Left lobe of liver (tissue), 2 donors: ENCODE measurements around the gene SAP30BP. TPM values are rescaled to one million over a fixed set of nuclear protein-coding genes. Genes with fewer than 3 reads are reported as not detected.

Experiments
- ATAC-seq: fragments of 200-7000 bp; cut with Tn5 transposase; one replicate; pipeline ENCODE4 v1.9.1; 2020; ENCODE audit warnings: mild to moderate bottlenecking, moderate library complexity
- DNase-seq: peaks from one replicate; pipeline ENCODE4 v3.0.0-alpha.2; 2020; ENCODE audit warnings: low spot score
- total RNA-seq: library from RNA; stranded (reverse); gene quantifications from one replicate; pipeline ENCODE4 v1.2.1, GENCODE V29; 2021
- donor health status: DM: no; HTN: no; CAD: no; lungs with moderate emphysema.
- donor health status: DM: no; HTN: yes; CAD: no.

SAP30BP gene
- total RNA-seq, 1 donor from 2014 or later = 31.6 TPM

DNA sequence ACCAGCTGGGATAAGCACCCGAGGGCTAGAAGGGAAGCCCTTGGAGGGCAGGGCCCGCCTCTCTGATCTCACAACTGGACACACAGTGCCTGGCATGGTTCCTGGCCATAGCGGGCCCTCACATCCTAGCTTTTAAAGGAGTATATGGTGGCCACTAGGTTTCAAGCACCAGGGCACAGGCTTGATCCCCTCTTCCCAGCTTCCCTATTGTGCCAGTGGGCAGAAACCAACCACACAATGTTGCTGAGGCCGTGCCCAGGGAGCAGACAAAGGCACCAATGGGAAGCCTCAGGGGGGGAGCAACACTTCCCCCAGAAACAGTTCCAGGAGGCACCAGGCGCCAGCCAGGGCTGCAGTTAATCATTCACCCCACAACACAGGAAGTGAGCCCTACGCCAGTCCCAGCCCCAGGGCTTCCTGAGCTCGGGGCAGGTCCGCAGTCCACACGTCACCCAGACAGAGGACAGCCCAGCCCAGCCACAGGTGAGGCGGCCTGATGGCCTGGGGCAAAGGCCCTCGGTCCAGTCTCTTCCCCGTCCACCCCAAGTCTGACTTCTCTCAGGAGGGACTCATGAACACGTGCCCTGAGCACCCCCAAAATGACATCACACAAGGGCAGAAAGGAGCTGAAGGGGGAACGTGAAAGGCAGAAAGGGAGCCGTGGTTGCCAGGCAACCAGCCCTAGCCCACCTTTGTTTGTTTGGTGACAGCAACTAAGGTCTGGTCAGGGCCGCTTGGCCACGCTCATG lies 21.1 kb upstream of the SAP30BP start:
- ATAC-seq = peak; percentile 98

DNA sequence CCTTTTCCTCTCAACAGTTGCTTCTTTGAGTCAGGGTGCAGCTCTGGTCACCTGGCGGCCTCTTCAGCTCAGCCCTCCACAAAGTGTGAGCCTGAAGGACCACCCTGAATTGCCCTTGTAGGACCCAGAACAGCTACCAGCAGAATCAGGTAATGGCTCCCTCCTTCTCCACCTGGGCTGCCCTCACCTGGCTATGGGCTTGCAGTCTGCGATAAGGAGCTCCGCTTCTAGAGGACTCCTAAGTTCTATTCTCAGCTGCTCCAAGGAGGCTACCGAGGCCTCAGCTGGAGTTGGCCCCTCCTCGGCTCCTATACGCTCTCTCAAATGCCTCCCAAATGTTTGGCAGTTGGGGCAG lies 20.5 kb upstream of the SAP30BP start:
- peak; percentile 1 for ATAC-seq
- no peak for DNase-seq

More for the DNA sequence above, 21.1 kb upstream of the SAP30BP start:
- DNase-seq = peak; percentile 92

DNA sequence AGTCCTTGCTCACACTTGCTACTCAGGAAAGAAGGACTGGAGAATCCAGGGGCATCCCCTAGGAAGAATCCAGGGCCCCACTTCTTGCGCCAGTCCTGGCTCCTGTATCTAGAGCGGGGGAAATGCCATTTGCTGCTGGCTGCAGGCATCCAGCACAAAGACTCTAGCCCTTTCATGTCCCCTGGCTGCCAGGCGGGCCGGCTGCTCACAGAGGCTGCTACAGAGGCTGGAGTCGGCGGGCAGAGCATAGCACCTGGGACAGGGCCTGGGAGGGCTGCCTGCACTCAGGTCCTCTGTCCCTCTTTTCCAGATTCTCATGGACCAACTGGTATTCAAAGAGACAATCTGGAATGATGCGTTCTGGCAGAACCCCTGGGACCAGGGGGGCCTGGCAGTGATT lies 20.1 kb upstream of the SAP30BP start:
- DNase-seq = no peak
- no peak for ATAC-seq

DNA sequence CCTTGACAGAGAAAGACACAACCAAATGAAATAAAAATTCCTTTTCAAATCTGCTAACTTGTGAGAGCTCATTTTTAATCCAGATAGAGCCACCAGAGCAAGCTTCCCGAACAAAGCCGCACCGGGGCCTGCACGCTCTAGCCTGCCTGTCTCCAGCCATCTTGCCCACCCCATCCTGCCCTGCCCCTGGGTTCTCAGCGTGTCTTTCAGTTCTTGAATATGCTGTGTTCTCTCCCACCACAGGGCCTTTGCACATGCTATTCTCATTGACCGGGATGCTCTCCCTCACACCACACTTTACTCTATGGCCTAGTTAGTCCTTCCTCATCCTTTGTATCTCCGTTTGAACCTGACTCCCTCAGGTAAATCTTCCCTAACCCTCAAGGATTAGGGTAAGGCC lies 19.2 kb upstream of the SAP30BP start:
- ATAC-seq (no peak), DNase-seq (no peak)

DNA sequence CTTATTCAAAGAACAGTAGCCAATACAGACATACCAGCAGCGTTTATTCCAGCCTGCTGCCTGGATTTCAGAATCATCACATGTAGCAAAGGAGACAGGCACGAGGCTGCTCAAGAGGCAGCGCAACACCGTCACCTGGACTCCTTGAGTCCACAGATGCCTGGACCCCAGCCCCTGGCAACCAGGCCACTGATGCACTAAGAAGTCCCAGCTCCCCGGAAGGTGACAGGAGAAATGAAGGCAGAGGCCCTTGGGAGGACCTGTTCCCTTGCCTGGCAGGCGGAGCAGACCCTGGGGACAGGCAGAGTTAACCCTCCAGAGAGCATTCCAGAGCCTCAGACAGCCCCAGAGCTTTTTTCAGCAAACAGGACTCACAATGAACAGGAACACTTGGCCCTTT lies 17.5 kb upstream of the SAP30BP start:
- DNase-seq = no peak
- ATAC-seq = no peak

DNA sequence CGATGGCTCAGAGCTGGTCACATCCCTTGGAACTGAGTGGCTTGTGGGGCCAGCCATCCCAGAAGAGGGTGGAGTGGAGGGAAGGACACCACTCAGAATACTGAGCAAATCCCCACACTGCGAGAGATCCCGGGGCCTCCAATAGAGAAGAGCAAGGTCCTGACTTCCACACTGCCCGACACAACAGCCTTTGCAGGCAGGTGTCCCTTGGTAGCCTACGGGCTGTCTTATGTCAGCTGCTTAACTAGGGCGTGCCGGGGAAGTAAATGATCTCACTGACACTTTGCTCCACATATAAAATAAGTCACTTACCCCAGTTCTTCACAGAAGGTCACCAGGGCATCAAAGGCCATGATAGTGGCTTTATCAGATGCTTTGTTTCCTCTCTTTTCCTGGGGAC lies 16.3 kb upstream of the SAP30BP start:
- ATAC-seq = no peak
- DNase-seq = no peak

DNA sequence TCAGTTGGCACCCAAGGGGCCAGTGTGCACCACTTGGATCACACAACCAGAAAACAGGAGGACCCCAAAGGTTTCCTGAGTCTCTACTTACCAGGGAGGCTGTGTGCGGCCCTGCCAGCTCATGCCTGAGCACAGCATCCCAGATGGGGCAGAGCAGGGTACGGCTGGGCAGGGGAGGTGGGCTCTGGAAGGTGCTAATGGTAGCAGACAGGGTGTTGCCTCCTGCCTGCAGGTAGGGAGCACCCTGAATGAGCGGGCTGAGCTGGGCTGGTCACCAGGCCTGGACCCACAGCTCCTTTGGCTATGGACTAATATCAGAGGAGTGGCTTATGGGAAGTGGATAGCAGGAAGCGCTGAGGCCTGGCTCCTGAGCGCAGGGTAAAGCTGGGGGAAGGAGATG lies 14.8 kb upstream of the SAP30BP start:
- no peak for ATAC-seq

DNA sequence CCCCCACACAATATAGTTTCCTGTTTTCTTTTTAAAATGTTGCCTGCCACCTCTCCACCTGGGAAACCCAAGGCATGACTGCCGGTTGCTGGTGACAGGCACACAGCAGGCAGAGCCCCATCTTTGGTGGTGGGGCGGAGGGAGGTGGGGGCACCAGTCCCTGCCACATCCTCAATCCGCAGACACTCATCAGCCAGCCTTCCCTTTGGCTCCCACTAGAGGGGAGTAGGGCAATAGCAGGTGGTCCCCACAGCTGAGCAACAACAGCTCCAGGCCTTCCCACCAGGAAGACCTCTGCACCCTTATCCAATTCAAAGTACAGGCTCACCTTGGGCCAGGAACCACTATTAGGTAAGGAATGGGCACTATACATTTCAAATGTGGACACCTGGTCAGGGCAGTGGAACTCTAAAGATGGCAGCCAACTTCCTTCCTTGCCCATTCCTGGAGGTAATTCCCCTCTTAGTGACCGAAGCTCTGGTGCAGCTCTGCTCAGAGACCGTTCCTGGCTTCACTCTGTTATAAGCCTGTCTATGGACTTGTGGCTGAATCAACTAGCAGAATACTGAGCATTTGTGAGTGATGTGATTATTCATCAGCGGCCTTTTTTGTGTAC lies 14.1 kb upstream of the SAP30BP start:
- ATAC-seq (peak; percentile 67), DNase-seq (no peak)

More for the DNA sequence above, 14.8 kb upstream of the SAP30BP start:
- no peak for DNase-seq

DNA sequence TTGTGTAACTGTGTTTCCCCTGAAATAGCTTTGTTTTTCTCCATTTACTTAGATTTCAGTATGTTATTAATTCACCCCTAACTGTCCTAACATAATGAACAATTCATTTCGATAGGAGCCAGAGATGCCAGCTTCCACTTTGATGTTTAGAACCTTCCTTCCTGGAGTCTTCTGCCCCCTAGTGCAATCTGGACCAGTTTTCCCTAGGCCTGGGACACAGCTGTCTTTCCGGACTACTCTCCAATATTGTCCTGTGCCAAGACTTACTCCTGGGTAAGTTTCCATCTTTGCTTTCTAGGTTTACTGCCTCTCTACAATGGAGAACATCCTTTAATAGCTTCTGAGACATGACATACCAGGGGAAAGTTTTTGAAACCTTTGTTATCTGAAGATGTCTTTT lies 13.0 kb upstream of the SAP30BP start:
- ATAC-seq (peak; percentile 51), DNase-seq (no peak)

DNA sequence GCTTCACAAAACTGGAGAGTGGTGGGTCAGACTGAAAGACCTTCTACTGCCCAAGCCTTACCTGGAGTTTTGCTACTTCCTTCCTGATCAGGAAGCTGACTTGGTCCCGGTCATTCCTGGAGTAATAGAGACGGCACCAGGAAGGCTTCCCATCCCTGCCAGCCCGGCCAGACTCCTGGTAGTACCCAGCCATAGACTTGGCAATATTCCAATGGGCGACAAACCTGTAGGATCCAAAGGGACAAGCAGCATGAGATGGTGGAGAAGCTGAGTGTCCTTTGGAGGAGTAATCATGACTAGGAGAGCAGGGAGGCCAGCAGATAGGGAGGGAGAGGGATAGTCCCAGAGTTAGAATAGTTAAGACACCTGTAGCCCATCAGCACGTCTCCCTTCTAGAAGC lies 8.9 kb upstream of the SAP30BP start:
- ATAC-seq = no peak
- no peak for DNase-seq

DNA sequence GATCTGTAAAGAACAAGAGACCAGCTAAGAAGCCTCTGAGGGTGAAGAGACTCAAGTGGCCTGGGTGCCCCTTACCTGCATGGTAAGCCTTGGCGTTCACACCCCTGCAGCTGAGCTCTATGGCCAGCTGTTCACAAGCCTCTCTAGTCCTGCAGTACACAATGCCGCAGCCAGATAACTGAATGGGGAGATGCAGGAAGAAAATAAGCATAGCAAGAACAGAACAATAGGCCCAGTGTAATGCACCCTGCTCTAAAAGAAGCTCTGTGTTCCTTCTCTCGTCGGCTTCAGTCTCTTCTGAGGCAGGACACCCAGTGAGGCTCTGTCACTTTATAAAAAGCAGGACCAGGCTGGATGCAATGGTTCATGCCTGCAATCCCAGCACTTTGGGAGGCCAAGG lies 5.6 kb upstream of the SAP30BP start:
- no peak for DNase-seq
- no peak for ATAC-seq

DNA sequence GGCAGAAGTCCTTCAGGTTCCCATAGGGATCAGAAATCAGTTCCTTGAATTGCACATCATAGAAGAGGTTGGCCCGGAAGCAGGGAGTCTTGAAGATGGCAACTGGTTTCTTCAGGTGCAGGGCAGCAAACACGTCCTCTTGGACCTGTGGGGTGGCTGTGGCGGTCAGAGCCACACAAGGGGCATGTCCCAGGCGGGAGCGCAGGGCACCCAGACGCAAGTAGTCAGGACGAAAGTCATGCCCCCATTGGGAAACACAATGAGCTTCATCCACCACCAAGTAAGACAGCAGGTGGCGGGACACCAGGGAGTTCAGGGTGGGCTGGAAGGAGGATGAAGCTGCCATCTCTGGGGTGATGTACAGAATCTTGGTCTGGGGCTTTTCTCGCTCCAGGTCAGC lies 4.6 kb upstream of the SAP30BP start:
- ATAC-seq (no peak), DNase-seq (no peak)

DNA sequence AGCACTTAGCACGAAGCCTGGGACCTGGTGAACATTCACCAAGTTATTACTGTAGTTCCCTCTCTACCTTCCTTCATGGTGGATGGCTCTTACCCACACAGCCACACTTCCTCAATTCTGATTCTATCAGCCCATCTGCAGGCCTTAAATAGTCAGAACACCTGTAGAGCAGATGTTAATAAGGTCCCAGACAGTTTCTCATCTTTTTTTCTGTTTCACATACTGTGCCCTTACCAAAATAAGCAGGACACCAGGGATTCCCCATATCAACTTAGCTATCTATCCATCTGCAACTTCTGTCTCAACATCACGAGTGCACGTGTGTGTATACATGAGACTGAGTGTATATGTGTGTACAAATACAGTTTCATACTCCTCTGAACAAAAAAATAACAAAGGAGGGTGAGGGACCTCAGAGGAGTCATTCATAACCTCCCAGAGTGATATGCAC lies 3.0 kb upstream of the SAP30BP start:
- ATAC-seq = no peak

DNA sequence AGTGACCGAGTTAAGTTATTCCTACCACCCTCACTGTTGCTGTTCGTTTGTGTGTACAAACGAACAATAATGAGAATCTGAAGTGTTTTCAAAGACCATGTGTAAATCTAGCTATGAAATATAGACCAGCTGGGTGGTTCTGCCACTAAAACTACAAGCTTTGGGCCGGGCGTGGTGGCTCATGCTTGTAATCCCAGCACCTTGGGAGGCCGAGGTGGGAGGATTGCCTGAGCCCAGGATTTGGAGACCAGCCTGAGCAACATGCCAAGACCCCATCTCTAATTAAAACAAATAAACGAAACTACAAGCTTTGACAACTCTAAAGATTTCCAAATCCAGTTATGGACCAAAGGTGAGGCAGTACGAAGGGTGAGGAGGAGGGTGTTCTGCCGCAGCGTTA lies 1.2 kb upstream of the SAP30BP start:
- ATAC-seq (no peak), DNase-seq (no peak)

More for the DNA sequence above, 3.0 kb upstream of the SAP30BP start:
- DNase-seq = no peak

DNA sequence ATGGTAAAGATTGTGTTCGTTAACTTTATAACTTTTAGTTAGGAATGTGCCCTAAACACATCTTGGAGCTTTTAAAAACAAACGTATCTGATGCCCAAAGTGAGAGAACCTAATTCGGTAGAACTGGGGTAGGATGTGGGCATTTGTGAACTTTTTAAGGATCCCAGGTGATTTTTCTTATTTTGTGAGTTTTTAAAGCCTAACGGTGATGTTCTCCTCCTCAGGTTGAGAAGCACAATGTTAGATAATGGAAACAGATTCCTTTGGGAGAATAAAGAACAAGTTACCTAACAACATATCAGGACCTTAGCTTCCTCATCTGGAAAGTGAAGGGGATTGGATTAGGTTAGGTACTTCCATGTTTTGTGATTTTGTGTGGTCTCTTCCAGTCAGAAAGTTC lies 687 bp downstream of the SAP30BP start:
- no peak for DNase-seq
- no peak for ATAC-seq

DNA sequence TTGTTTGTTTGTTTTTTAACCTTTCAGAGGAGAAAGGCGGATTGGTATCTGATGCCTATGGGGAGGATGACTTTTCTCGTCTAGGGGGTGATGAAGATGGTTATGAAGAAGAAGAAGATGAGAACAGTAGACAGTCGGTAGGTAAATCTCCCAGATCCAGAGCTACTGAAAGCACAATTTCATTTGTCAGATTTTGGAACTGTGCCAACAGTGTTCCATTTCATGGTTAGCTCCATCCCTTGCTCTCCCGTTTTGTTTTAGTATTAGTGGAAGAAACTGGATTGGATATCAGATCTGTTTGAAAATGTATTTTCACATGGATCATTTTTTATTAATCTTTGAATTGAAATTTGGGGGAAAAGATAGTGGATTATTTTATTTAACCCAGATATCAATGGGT lies 1.4 kb downstream of the SAP30BP start:
- no peak for ATAC-seq
- no peak for DNase-seq

DNA sequence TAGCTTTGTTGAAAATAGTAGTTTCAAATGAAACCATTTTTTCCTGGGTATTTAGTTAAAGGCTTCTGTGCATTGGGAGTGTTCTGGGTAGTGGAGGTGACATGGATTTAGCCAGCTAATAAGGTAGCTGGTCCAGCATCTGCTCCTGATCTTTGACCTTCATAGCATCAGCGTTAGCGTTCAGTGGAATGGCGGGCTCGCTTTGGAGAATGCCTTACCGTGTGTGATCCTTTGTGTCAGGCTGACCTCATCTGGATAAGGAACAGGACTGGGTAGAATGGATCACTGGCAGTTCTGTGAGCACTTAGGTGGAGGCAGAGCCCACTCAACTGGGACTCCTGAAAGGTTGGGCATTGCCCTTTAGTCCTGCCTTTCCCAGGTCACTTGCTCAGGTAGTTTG lies 3.7 kb downstream of the SAP30BP start:
- no peak for DNase-seq

DNA sequence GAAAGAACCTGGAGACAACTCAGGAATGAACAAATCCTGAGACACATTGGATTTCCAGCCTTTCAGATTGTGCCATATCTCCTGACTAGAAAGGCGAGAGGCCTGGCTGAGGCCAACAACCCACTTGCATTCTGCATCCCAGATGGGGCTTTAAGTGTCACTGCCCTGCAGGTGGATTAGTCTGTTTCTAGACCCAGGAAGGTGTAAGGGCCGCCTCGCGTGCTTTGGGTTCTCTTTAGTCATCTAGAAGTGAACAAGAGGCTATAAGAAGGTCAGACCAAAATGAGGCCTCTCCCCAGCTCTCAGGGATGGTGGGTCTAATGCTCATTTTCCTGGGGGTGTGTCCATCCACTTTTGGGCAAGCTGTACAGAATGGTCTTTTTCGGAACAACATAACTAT lies 4.9 kb downstream of the SAP30BP start:
- no peak for ATAC-seq
- no peak for DNase-seq

More for the DNA sequence above, 3.7 kb downstream of the SAP30BP start:
- ATAC-seq = no peak

DNA sequence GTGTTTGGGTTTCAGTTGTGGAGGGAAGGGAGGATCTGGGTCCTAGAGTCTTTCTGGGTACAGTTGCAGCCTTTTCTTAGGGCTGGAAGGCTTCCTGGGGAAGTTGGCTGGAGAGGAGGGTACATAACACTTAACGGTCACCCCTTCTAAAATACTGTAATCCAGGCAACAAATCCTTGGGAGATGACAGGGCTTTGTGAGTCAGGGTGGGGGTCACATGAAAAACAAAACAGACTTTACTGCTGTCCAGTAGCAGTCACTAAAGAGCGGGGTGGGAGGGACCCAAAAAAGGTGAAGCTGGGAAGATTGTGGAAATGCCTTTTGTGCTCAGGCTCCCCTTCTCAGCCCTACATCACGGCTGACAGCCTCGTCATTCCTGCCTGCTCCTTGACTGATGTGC lies 6.3 kb downstream of the SAP30BP start:
- DNase-seq (no peak), ATAC-seq (no peak)

DNA sequence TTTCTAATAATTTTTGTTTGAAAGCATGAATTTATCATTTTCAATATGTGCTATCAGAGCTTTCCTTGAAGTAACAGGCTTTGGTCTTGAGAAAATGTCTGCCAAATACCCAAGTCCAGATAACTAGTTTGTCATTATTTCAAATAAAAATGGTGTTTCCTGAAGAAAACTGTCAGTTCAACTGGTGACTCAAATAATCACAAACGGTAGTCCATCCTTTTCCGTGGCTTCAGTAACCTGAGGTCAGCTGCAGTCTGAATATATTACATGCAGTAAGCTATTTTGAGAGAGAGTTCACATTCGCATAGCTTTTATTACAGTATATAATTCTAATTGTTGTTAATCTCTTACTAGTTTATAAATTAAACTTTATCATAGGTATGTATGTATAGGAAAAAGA lies 9.3 kb downstream of the SAP30BP start:
- no peak for ATAC-seq

DNA sequence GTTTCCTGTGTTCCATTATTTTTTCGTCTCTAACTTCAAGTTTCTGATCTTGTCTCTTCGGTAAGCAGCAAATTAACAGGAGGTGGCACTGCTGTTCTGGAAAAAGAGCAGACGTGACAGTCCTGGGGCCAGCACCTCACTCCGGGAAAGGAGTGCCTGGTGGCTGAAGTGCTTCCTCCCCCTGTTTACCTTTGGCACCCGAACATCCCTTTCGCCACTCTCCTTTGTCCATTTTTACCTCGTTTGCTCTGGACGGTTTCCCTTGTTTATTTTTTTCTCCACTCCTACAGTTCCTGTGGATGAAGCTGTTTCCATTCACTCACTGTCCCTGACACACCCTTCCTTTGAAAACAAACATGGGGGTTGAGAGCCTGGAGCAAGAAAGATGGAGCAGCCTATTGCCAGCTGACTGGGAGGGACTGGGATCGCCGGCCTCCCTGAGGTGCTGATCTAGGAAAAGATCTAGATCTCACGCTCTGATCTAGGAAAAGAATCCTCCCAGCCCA lies 12.6 kb downstream of the SAP30BP start:
- DNase-seq (no peak), ATAC-seq (peak; percentile 68)

More for the DNA sequence above, 9.3 kb downstream of the SAP30BP start:
- DNase-seq = no peak

DNA sequence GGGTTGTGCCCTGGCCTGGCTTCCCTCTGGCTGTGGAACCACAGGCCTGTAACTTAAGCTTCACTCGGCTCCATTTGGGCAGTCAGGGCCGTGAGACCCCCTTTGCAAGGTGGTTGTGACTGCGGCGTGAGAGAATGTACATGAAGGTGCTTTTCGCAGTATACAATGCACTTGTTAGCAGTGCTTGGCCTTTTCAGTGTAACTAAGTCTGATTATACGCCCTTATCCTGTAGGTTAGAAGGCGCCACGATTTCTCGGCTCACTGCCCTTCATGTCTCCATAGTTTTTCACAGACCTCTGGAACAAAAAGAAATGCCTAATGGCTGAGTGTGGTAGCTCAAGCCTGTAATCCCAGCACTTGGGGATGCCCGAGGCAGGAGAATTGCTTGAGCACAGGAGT lies 13.3 kb downstream of the SAP30BP start:
- ATAC-seq = no peak
- DNase-seq = no peak

DNA sequence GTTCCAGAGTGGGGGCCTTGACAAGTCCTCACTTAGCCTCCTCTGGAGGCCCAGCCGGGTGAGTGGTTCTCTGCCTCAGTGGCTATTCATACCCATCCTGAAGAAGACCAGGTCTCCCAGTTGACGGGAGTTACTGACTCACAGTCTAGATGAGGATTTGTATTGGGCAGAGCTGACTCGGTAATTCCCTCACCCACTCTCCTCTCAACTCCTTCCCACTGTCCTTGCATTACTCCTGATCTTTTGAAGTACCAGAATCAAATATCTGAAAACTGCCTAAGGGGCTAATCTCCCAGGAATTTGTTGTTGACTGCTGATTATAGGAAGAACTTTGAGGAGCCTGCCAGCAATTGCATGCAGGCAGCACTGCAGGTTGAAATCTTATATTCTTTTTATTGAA lies 14.2 kb downstream of the SAP30BP start:
- ATAC-seq (no peak), DNase-seq (no peak)
